K562 (cell line): ENCODE data around the gene DMXL1. TPM values are rescaled to one million over a fixed set of nuclear protein-coding genes. Genes with fewer than 3 reads are reported as not detected.
A peak's percentile ranks its signal among the peaks of the same experiment; 100 is the strongest.

Experiments
- ATAC-seq: fragments of 200-7000 bp; cut with Tn5 transposase; 3 replicates; pipeline ENCODE4 v1.9.1; 2020; ENCODE audit warnings: moderate library complexity
- BruUV-seq: library from RNA; stranded (reverse); fragments of 400-500 nt; replicated peaks from 2 replicates; lab custom pipeline; 2021; lab: Mats Ljungman, UMichigan
- CTCF ChIA-PET: fragments of 300-600 bp; formaldehyde crosslinking; extraction: SDS; loops from one replicate; lab custom pipeline; 2021; ENCODE audit warnings: low intra/inter-chr PET ratio; lab: Yijun Ruan, JAX
- POLR2A ChIA-PET: fragments of 300-600, 350-650 bp; sonication (Branson Sonifier 250); formaldehyde crosslinking; extraction: SDS; loops from one replicate; lab custom pipeline; 2021; ENCODE audit warnings: antibody characterized with exemption, inconsistent platforms; lab: Yijun Ruan, JAX
- DNase-seq, 4 experiments: peaks; one replicate each; pipeline versions ENCODE4 v3.0.0 to v3.0.0-alpha.2; 2011 to 2018; ENCODE audit warnings: low spot score in 3 of 4, mixed read lengths in 3 of 4; ENCODE audit errors: extremely low read depth in 1 of 4
- FAIRE-seq: peaks from 2 replicates; lab custom pipeline; 2011; peaks lifted over from hg19 to GRCh38; lab: Jason Lieb, UNC
- H2AFZ ChIP-seq: 2 replicates; pipeline ENCODE4 v1.6.0; 2011; ENCODE audit warnings: low read depth, low read length, control low read depth, inconsistent platforms
- H3K27ac ChIP-seq: fragments of 200-600 bp; 3 replicates; pipeline ENCODE4 v1.8.0; 2011; ENCODE audit warnings: low read depth, mild to moderate bottlenecking, control low read depth, inconsistent platforms, low read length, moderate library complexity, mixed read lengths; ENCODE audit errors: extremely low read depth
- H3K27me3 ChIP-seq, 2 experiments: fragments of 300-600 bp in 1 of 2; 2 replicates in 1 of 2; 3 replicates in 1 of 2; pipeline versions ENCODE4 v1.6.0 to v1.8.0; 2011; ENCODE audit warnings: inconsistent platforms in 2 of 2, low read length in 2 of 2, mild to moderate bottlenecking in 1 of 2, mixed read lengths in 1 of 2, moderate library complexity in 1 of 2; ENCODE audit not compliant: control insufficient read depth in 2 of 2, insufficient read depth in 2 of 2
- H3K36me3 ChIP-seq: fragments of 300-600 bp; 3 replicates; pipeline ENCODE4 v1.8.0; 2011; ENCODE audit warnings: mild to moderate bottlenecking, low read length, inconsistent platforms; ENCODE audit not compliant: control insufficient read depth, insufficient read depth
- H3K4me1 ChIP-seq, 2 experiments: fragments of 200-600 bp in 1 of 2; replicated peaks in 1 of 2; 2 replicates in 1 of 2; 3 replicates in 1 of 2; pipeline versions ENCODE4 v1.5.1 to v1.8.0; 2011; ENCODE audit warnings: inconsistent platforms in 2 of 2, low read length in 2 of 2, mild to moderate bottlenecking in 1 of 2, mixed read lengths in 1 of 2, moderate library complexity in 1 of 2; ENCODE audit not compliant: control insufficient read depth in 2 of 2, insufficient read depth in 2 of 2
- H3K4me2 ChIP-seq: 2 replicates; pipeline ENCODE4 v1.6.1; 2011; ENCODE audit warnings: low read length, control low read depth, inconsistent platforms, mixed read lengths; ENCODE audit not compliant: insufficient read depth
- H3K4me3 ChIP-seq: fragments of 200-600 bp; sonication (generic), shearing (Covaris generic); 2 replicates; pipeline ENCODE4 v1.5.1; 2016; ENCODE audit warnings: control low read depth, inconsistent platforms
- H3K79me2 ChIP-seq: fragments of 200-600 bp; 3 replicates; pipeline ENCODE4 v1.8.0; 2011; ENCODE audit warnings: low read length, inconsistent platforms; ENCODE audit not compliant: control insufficient read depth, insufficient read depth
- H3K9ac ChIP-seq, 2 experiments: 2 replicates each; pipeline versions ENCODE4 v1.6.0 to v1.6.1; 2011; ENCODE audit warnings: low read depth in 2 of 2, low read length in 2 of 2, control low read depth in 1 of 2, inconsistent platforms in 1 of 2, mild to moderate bottlenecking in 1 of 2, mixed read lengths in 1 of 2; ENCODE audit not compliant: insufficient read depth in 1 of 2
- H3K9me1 ChIP-seq: one replicate; pipeline ENCODE4 v1.6.0; 2011; ENCODE audit warnings: inconsistent platforms, mild to moderate bottlenecking, low read length, moderate library complexity; ENCODE audit not compliant: control insufficient read depth, insufficient read depth
- H3K9me3 ChIP-seq: replicated peaks from 2 replicates; pipeline ENCODE4 v1.5.1; 2011; ENCODE audit warnings: low read depth, low read length, inconsistent platforms; ENCODE audit not compliant: control insufficient read depth, insufficient read depth
- H4K20me1 ChIP-seq: replicated peaks from 2 replicates; pipeline ENCODE4 v1.6.1; 2011; ENCODE audit warnings: low read length, inconsistent platforms, mixed read lengths; ENCODE audit not compliant: control insufficient read depth, insufficient read depth
- CSDE1 ChIP-seq, 2 experiments: fragments of 450-650 bp; IDR thresholded peaks; 2 replicates each; pipeline ENCODE4 v1.6.1; 2016; ENCODE audit warnings: mild to moderate bottlenecking in 1 of 2
- ELF2 ChIP-seq: fragments of 250-450 bp; sonication (Bioruptor Pico); IDR thresholded peaks from 2 replicates; pipeline ENCODE4 v1.5.0; 2021; ENCODE audit warnings: mild to moderate bottlenecking
- FOS ChIP-seq: IDR thresholded peaks from 3 replicates; pipeline ENCODE4 v1.6.1; 2011; ENCODE audit not compliant: insufficient read length; ENCODE audit errors: extremely low read depth
- KDM4B ChIP-seq, 2 experiments: fragments of 450-650 bp in 1 of 2; sonication (generic) in 1 of 2; IDR thresholded peaks; 2 replicates each; pipeline ENCODE4 v1.6.1; 2016 to 2017; ENCODE audit warnings: borderline replicate concordance in 2 of 2, antibody characterized with exemption in 1 of 2, low read depth in 1 of 2, mild to moderate bottlenecking in 1 of 2
- KHSRP ChIP-seq: fragments of 450-650 bp; IDR thresholded peaks from 2 replicates; pipeline ENCODE4 v1.6.1; 2017
- MCM5 ChIP-seq: fragments of 450-650 bp; IDR thresholded peaks from 2 replicates; pipeline ENCODE4 v1.6.1; 2016; ENCODE audit warnings: low read depth
- NBN ChIP-seq: fragments of 450-650 bp; IDR thresholded peaks from 2 replicates; pipeline ENCODE4 v1.6.1; 2016; ENCODE audit warnings: low read depth, mild to moderate bottlenecking
- PHF8 ChIP-seq: fragments of 200-600 bp; sonication (generic); IDR thresholded peaks from 2 replicates; pipeline ENCODE4 v1.6.1; 2012; ENCODE audit warnings: mixed run types, mild to moderate bottlenecking, inconsistent platforms, low read length, moderate library complexity, borderline replicate concordance
- PYGO2 ChIP-seq: fragments of 450-650 bp; IDR thresholded peaks from 2 replicates; pipeline ENCODE4 v1.6.1; 2016; ENCODE audit warnings: mild to moderate bottlenecking, missing genetic modification characterization, moderate library complexity, missing compliant biosample characterization
- RCOR1 ChIP-seq, 2 experiments: IDR thresholded peaks; 2 replicates each; pipeline ENCODE4 v1.6.1; 2012; ENCODE audit warnings: low read depth in 2 of 2, low read length in 2 of 2, borderline replicate concordance in 1 of 2, improper control_type of control experiment in 1 of 2
- SIN3B ChIP-seq: fragments of 450-650 bp; IDR thresholded peaks from 2 replicates; pipeline ENCODE4 v1.6.1; 2017; ENCODE audit warnings: low read depth, mild to moderate bottlenecking, moderate library complexity
- TCF7 ChIP-seq: sonication (generic); IDR thresholded peaks from 2 replicates; pipeline ENCODE4 v1.6.1; 2016; ENCODE audit warnings: antibody characterized with exemption, borderline replicate concordance
- TFAM ChIP-seq: fragments of 250-450 bp; sonication (Bioruptor Pico); conservative IDR thresholded peaks from 2 replicates; pipeline ENCODE4 v1.5.0; 2021; ENCODE audit warnings: mild to moderate bottlenecking, moderate library complexity
- TRIM28 ChIP-seq: fragments of 450-650 bp; IDR thresholded peaks from 2 replicates; pipeline ENCODE4 v1.6.1; 2017
- TSC22D4 ChIP-seq: fragments of 450-650 bp; IDR thresholded peaks from 2 replicates; pipeline ENCODE4 v1.6.1; 2016; ENCODE audit warnings: missing genetic modification characterization, missing biosample characterization, control low read depth
- ZNF766 ChIP-seq: fragments of 200-800 bp; sonication (Bioruptor generic); conservative IDR thresholded peaks from 2 replicates; pipeline ENCODE4 v1.6.1; 2016; ENCODE audit warnings: missing genetic modification characterization, missing compliant biosample characterization
- WGBS: fragments of 100-300 bp; shearing (Covaris generic); methylation state at CpG from one replicate; pipeline ENCODE4 v1.1.6; 2016; ENCODE audit warnings: low coverage, mixed read lengths; ENCODE audit not compliant: insufficient coverage; ENCODE audit errors: missing lambda C conversion rate; 5-methylcytosine and 5-hydroxymethylcytosine counted together
- in situ Hi-C: fragments of 300-500 bp; cut with MboI; formaldehyde crosslinking; loops from 4 replicates; pipeline ENCODE4 v1.15.0; 2018; ENCODE audit warnings: inconsistent platforms, mixed read lengths
- intact Hi-C: fragments of 100-400 bp; cut with micrococcal nuclease; formaldehyde crosslinking; loops from 2 replicates; pipeline ENCODE4 v1.14.2; 2022
- polyA plus RNA-seq, 8 experiments: library from polyadenylated mRNA; depleted of rRNA in 4 of 8; stranded (reverse) in 5 of 8; unstranded in 3 of 8; fragments of >200 nt; fragmentation: Nextera tagmentation in 2 of 8; fragmentation: Illumina TruSeq in 1 of 8; extraction: Ambion mirVana in 2 of 8; extraction: Trizol in 1 of 8; gene quantifications; 2 replicates each; pipeline versions ENCODE4 v1.2.1 to v1.2.3, GENCODE V29; 2011 to 2014; ENCODE audit warnings: inconsistent platforms in 1 of 8, missing spikeins in 1 of 8
- total RNA-seq, 7 experiments: library from RNA; depleted of rRNA in 6 of 7; stranded (reverse); fragments of >200 nt in 6 of 7; fragmentation: Illumina TruSeq in 2 of 7; extraction: Trizol in 2 of 7; gene quantifications; 2 replicates each; pipeline versions ENCODE4 v1.2.1 to v1.2.3, GENCODE V29; 2011 to 2021; ENCODE audit warnings: low replicate concordance in 1 of 7
- TF ChIP-seq, protein P1 (sequence below): fragments of 250-450 bp; sonication (Bioruptor Pico); IDR thresholded peaks from 2 replicates; pipeline ENCODE4 v1.8.0; 2022; ENCODE audit warnings: moderate library complexity, mild to moderate bottlenecking, inconsistent platforms
- TF ChIP-seq, protein P2 (sequence below): fragments of 450-650 bp; IDR thresholded peaks from 2 replicates; pipeline ENCODE4 v1.6.1; 2016; ENCODE audit warnings: low read depth, mild to moderate bottlenecking, moderate library complexity
- TF ChIP-seq, protein P3 (sequence below): fragments of 450-650 bp; formaldehyde crosslinking; IDR thresholded peaks from 2 replicates; pipeline ENCODE4 v1.4.0; 2022; ENCODE audit warnings: missing genetic modification characterization
- TF ChIP-seq, protein P4 (sequence below): fragments of 250-450 bp; sonication (Bioruptor Pico); IDR thresholded peaks from 2 replicates; pipeline ENCODE4 v1.5.0; 2020; ENCODE audit warnings: mild to moderate bottlenecking

The DMXL1 gene
- total and polyA plus RNA-seq, 9 of the 15 experiments (the other 6 are each of a cell fraction or from before 2014, with no cell fraction given), result 8.3 to 40.3 (median 30.6) TPM

DNA sequence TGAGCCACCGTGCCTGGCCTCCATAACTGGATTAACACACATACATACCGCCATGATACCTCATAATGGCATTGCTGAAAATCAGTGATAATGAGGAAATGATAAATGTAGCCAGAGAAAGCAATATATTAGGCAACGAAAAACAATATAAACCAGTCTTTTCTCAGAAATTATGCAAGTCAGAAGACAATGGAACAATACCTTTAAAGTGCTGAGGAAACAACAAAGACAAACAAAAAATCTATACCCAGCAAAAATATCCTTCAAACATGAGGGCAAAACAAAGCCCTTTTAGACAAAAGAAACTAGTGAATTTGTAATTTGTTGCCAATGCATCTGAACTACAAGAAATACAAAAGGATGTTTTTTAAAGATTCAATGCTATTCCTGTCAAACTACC lies 186.7 kb downstream of the DMXL1 start (continued):
- TF ChIP-seq RCOR1 (IDR thresholded peaks at IDR 0.05; ENCODE audit: borderline replicate concordance in 1 of 2, low read depth in 2 of 2, low read length in 2 of 2) (no peak), TRIM28 (peak; percentile 93), KHSRP (no peak)

DNA sequence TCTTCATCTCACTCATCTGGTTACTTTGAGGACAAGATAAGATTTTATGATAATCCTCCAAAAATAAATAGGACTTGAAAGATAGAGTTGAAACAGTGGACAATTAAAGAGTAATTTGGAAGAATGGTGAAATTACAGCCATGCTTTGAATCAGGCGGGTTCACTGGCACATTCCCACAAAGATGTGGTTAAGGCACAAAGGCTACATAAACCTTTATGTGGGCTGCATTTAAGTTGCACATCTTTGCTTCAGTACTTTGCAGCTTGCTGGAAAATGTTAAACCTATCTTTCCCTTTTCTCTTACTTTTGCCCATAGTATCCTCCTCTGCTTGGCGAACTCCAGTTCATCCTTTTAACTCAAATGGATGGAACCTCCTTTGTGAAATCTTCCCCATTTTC lies 192.8 kb downstream of the DMXL1 start:
- H3K4me2 ChIP-seq, result no peak overlapping the region
- no peak overlapping the region for H3K9ac ChIP-seq
- H3K27ac ChIP-seq, result no peak overlapping the region
- intact Hi-C loops, result loop anchor here (10.0 kb wide), 1 partner anchor 189 kb away; the partner anchor contains the start of gene DMXL1
- no peak overlapping the region for H2AFZ ChIP-seq
- no peaks in the 10 kb centered on the region for H3K36me3 ChIP-seq
- H3K9me1 ChIP-seq, result no peaks in the 10 kb centered on the region
- no peak for FAIRE-seq
- no peak overlapping the region for H3K4me3 ChIP-seq
- in situ Hi-C loops, result no loop called here
- ATAC-seq, result no peak
- no peaks in the 10 kb centered on the region for H3K27me3 ChIP-seq
- ChIA-PET POLR2A (interaction anchor here (1.1 kb wide), 1 partner anchor 29 kb away, joined by 5 read pairs; no protein-coding TSS in a partner anchor), CTCF (no interaction called here)
- H3K9me3 ChIP-seq, result peaks cover 2% of the 10 kb centered on the region; the same call in 1 of the 2 replicates
- no TSS peak for BruUV-seq
- no peak for DNase-seq
- H3K79me2 ChIP-seq, result peaks cover 4% of the 10 kb centered on the region
- H3K4me1 ChIP-seq, result peaks cover 3 to 8% of the 10 kb centered on the region in 2 experiments; a peak in 2 of 5 replicates
- TF ChIP-seq TCF7, result no peak
- TF ChIP-seq PHF8, result no peak
- TF ChIP-seq KDM4B (IDR thresholded peaks at IDR 0.05; ENCODE audit: borderline replicate concordance in 2 of 2, low read depth in 1 of 2), result no peak
- TF ChIP-seq TFAM (CRISPR knock-in tag), result no peak
- TF ChIP-seq TSC22D4, result no peak
- TF ChIP-seq FOS, result no peak
- no peak for TF ChIP-seq MCM5
- no peak for TF ChIP-seq CSDE1 (IDR thresholded peaks at IDR 0.05)
- TF ChIP-seq, protein P1, sequence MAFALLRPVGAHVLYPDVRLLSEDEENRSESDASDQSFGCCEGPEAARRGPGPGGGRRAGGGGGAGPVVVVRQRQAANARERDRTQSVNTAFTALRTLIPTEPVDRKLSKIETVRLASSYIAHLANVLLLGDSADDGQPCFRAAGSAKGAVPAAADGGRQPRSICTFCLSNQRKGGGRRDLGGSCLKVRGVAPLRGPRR (CRISPR knock-in tag), result no peak
- TF ChIP-seq, protein P2, sequence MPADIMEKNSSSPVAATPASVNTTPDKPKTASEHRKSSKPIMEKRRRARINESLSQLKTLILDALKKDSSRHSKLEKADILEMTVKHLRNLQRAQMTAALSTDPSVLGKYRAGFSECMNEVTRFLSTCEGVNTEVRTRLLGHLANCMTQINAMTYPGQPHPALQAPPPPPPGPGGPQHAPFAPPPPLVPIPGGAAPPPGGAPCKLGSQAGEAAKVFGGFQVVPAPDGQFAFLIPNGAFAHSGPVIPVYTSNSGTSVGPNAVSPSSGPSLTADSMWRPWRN, result no peak
- TF ChIP-seq, protein P3, sequence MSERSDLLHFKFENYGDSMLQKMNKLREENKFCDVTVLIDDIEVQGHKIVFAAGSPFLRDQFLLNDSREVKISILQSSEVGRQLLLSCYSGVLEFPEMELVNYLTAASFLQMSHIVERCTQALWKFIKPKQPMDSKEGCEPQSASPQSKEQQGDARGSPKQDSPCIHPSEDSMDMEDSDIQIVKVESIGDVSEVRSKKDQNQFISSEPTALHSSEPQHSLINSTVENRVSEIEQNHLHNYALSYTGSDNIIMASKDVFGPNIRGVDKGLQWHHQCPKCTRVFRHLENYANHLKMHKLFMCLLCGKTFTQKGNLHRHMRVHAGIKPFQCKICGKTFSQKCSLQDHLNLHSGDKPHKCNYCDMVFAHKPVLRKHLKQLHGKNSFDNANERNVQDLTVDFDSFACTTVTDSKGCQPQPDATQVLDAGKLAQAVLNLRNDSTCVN (CRISPR knock-in tag), result no peak
- TF ChIP-seq PYGO2, result no peak
- TF ChIP-seq NBN, result no peak
- no peak for TF ChIP-seq ZNF766 (CRISPR knock-in tag)
- TF ChIP-seq SIN3B, result no peak
- no peak for TF ChIP-seq ELF2 (CRISPR knock-in tag)
- TF ChIP-seq, protein P4, sequence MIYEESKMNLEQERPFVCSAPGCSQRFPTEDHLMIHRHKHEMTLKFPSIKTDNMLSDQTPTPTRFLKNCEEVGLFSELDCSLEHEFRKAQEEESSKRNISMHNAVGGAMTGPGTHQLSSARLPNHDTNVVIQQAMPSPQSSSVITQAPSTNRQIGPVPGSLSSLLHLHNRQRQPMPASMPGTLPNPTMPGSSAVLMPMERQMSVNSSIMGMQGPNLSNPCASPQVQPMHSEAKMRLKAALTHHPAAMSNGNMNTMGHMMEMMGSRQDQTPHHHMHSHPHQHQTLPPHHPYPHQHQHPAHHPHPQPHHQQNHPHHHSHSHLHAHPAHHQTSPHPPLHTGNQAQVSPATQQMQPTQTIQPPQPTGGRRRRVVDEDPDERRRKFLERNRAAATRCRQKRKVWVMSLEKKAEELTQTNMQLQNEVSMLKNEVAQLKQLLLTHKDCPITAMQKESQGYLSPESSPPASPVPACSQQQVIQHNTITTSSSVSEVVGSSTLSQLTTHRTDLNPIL (CRISPR knock-in tag), result no peak
- 55% methylated on average over 2 of the region's 2 CpGs for WGBS
- H4K20me1 ChIP-seq, result no peaks in the 10 kb centered on the region
